NCI-H2107 treated with DMSO at 0.1 percent for 48 hours (cell line): Measurements from ENCODE around the gene AKAP7.
"Not testable (repeated sequence)": the region's sequence is repeated elsewhere in the genome, so short reads cannot be mapped to it uniquely, and the experiment has no call there.

Experiments used
- DNase-seq: peaks from one replicate; lab custom pipeline; 2025; ENCODE audit not compliant: unreplicated experiment; lab: John Stamatoyannopoulos, UW

The AKAP7 gene

DNA sequence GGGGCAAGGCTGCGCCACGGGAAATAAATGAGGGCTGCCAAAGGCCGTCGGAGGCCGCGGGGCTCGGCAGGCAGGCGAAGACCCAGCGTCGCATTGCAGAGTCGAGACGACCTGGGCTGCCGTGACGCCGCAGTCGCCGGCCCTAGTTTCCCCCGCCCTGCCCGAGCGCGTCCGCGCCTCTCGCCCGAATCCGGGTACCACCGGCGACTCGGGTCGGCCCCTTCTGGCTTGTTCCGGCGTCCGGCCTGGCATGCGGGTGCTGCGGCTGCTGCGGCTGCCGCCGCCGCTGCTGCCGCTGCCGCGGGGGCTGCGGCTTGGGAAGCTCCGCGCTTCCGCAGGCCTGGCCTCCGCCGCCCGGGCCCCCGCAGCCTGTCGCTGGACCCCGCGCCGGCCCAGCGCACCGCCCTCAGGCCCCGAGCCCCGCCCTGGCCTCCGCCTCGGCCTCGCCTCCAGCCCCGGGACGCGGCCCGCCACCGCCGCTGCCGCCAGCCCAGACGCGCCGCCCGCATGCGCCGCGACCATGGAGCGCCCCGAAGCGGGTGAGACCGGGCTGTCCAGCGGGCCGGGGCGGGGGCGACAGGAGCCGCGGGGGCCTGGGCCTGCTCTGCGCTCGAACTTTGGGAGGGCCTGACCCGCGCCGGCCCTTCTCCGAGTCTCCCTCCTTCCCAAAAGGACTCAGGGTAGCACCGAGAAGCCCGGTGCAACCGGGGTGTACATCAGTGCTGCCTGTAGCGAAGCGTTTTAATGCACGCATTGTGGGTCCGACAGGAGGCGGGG, at the start of gene AKAP7:
Gene AKAP7, plus strand, starts transcription at position 224 of the 777 bp plus-strand sequence. Its CDS starts 297 bp downstream, at position 521.
- DNase-seq = no peak

DNA sequence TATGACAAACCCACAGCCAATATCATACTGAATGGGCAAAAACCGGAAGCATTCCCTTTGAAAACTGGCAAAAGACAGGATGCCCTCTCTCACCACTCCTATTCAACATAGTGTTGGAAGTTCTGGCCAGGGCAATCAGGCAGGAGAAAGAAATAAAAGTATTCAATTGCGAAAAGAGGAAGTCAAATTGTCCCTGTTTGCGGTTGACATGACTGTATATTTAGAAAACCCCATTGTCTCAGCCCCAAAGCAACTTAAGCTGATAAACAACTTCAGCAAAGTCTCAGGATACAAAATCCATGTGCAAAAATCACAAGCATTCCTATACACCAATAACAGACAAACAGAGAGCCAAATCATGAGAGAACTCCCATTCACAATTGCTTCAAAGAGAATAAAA, 44.9 kb upstream of the AKAP7 start:
- not testable (repeated sequence) for DNase-seq

DNA sequence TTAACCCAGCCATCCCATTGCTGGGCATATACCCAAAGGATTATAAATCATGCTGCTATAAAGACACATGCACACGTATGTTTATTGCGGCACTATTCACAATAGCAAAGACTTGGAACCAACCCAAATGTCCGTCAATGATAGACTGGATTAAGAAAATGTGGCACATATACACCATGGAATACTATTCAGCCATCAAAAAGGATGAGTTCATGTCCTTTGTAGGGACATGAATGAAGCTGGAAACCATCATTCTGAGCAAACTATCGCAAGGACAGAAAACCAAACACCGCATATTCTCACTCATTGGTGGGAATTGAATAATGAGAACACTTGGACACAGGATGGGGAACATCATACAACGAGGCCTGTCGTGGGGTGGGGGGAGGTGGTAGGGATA, 43.3 kb upstream of the AKAP7 start:
- DNase-seq = not testable (repeated sequence)

DNA sequence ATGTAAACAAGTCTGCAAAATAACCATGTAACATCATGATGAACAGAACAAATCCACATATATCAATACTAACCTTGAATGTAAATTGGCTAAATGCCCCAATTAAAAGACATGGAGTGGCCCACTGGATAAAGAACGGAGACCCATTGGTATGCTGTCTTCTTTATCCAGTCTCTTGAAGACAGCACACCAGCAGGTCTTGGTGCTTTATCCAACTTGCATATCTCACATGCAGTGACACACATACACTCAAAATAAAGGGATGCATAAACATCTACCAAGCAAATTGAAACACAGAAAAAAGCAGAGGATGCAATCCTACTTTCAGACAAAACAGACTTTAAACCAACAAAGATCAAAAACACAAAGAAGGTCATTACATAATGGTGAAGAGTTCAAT, 41.9 kb upstream of the AKAP7 start:
- DNase-seq = no peak

DNA sequence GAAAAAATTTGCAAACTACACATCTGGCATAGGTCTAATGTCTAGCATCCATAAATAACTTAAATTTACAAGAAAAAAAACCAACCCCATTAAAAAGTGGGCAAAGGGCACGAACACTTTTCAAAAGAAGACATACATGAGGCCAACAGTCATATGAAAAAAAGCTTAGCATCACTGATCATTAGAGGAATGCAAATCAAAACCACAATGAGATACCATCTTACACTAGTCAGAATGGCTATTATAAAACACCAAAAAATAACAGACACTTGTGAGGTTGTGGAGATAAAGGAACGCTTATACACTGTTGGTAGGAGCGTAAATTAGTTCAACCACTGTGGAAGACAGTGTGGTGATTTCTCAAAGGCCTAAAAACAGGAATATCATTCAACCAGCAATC, 38.5 kb upstream of the AKAP7 start:
- no peak for DNase-seq

DNA sequence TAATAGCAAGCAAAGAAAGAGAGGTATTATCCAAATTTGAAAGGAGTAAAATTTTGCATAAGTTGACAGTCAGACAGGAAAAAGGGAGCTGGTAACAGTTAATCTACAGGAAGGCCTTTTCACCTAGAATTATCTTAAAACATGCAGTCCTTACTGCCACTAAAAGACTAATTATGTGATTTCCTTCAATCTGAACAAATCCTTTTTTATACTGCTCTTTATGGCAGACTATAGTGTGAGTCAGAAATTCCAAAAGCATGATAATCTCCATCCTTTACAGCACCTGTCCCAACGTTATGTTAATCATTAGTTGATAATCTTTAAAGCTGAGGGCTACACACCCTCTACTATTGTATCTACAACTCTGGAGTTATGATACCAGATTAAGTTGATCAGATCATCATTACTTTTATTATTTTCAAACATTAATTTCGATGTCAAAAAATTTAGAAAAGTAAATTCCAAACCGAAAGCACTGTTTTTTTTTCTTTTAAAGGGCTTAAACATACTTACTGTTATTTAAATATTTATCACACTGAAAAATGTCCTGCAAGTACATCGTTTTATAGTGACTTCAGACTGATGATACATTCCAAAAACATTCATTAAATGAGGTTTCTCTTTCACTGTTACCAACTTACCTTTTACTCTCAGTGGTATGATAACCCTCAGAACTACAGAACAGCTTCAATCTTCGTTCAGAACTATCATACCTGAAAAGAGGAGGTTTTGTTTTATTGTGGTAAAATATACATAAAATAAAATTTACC, 33.2 kb upstream of the AKAP7 start:
- no peak for DNase-seq

DNA sequence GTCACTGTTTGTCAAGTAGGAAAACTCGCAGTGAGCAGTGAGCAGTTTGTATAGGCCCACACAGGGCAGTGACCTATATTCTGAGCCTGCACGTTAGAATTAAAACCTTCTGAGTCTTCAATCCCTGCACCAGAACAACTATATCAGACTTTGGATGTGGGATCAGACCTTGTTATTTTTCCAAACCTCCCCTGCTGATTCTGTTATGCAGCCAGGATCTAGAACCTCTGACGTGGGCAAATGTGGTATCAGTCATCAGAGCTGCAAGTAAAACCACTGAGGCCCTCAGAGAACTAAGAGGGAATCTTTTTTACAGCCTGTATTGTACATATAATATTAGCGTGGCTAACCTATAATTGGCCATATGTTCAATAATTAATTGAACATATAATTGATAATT, 32.0 kb upstream of the AKAP7 start:
- no peak for DNase-seq

DNA sequence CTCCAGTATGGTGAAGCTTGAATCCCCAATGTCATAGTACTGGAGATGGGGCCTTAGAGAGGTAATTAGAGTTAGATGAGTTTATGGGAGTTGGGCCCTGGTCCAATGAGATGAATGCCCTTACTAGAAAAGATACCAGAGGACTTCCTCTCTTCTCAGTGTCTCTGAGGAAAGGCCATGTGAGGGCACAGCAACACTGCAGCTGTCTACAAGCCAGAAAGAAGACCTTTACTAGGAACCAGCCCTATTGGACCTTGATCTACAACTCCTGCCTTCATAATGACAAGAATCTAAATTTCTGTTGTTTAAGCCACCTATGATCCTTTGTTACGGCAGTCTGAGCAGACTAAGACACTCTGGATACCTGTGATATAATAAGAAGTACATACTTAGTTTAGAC, 31.4 kb upstream of the AKAP7 start:
- no peak for DNase-seq

DNA sequence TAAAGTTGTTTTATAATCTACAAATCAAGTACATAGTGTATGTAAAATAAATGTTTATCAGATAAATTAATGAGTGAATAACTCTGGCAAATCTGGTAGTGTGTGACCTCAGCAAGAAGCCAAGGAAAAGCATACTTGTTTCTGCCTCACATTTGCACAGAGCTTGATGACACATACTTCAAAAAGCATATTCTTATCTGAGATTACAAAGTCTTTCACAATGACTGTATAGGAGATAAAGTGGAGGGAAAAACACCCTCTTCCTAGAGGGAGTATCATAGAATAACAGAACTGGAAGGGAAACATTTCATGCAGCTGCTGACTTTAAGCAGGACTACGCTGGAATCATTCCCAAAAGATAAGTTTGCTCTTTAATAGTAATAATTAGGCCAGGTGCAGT, 28.1 kb upstream of the AKAP7 start:
- DNase-seq = no peak

DNA sequence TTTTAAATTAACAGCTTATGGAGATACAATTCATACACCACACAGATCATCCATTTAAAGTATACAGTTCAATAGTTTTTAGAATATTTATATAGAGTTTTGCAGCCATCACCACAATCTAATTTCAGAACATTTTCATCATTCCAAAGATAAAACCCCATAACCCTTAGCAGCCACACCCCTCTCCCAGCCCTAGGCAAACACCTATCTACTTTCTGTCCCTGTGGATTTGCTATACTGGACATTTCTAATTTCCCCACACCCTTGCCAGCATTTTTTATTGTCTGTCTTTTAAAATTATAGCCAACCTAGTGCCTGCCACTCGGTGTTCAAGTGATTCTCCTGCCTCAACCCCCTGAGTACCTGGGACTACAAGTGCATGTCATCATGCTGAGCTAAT, 23.0 kb upstream of the AKAP7 start:
- no peak for DNase-seq

DNA sequence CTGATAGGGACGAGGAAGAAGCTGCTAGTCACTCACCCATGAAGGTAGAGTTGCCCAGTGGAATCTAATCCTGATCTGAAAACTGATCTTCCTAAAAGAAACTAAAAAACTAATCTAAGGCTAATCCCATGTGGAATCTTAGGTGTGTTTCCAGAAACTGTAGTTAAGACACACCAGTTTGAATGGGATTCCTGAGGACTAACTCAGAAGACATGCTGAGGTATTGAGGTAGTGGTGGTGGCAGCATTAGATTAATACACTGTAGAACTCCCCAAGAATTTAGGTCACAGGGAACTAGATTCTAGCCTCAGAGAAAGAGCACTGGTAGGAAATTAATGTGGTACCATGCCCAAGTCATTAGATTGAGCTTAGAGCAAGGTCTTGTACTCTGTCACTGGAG, 19.6 kb upstream of the AKAP7 start:
- no peak for DNase-seq

DNA sequence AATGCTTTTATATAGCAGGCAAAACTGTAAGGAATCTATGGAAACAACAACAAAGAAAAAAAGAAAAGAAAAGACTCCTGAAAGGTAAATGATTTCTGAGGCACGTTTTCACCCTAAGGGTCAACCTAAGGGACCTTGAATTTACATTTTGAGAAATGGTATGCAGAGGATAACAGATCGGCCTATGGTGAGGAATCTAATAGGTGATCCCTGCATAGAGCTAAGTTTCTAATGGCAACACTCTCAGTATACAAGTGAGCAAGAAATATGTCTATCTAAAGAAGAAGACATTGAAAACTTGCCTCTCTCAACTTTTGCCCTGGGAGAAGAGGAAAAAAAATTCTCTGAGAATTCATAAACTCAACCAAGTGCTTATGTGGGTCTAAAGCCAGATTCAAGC, 18.9 kb upstream of the AKAP7 start:
- DNase-seq = no peak

DNA sequence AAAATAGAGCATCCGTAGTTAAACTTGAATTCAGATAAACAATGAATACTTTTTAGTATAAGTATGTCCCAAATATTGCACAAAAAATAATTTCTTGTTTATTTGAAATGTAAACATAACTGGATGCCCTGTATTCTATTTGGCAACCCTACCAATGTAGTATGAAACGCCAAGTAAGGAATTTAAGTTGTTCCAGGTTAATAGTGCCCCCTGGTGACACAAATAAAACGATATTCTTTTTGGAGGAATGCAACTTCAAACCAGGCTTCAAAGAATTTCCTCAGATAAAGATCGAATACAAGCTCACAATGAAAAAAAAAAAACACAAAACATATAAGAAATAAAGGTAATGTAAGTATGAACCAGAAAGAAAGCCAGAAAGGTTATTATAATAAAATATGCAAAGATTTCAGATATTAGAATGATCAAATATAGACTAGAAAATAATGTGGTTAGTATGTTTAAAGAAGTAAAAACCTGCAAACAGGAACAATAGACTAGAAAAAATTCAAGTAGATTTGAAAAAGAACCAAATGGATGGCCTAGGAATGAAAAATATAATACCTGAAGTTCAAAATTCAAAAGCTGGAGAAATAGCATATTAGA, 18.4 kb upstream of the AKAP7 start:
- DNase-seq = no peak

DNA sequence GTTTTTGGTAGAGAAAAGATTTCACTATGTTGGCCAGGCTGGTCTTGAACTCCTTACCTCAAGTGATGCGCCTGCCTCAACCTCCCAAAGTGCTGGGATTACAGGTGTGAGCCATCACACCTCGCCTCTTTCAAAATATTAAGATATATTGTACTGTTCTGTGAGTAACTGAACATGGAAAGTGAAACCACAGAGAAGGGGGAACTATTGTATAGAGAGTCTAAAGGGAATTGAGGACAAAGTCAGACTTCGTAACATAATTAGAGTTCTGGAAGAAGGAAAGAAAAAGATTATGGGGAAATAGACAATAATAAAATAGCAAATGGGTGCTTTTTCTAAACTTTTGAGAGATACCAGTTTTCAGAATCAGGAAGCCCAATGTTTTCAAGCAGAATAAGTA, 17.4 kb upstream of the AKAP7 start:
- DNase-seq = no peak

DNA sequence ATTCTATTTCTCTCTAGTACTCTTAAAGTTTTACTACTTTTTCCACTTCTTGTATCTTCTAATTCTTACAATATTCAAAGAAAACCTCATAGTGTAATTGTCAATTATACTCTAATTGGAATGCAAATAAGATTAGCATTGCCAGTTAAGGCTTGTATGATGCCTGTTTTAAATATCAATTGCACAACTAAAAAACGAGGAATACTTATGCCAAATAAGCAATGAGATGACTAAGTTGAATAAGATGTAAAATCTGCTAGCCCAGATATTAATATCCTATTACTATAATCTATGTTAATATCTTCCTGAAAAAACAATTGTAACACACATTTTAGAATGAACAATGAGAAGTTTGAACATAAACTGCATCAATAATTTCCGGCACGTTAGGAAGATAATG, 13.3 kb upstream of the AKAP7 start:
- no peak for DNase-seq

DNA sequence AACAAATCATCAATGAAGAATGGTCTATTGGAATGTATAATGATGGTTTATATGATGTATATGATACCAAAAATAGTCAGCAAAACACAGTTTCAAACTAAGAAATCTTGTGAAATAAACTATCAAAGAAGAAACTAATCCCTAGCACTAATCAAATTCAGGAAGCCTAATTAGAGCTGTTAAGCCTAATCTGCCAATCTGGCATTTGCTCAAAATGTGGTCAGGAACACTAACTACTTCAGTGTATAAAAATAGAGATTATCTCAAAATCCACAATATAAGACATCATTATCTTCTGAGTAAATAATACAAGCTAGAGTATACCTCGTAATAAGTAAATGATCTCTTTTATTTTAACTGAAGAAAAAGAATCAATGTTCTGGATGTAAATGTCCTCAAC, 12.8 kb upstream of the AKAP7 start:
- DNase-seq = no peak

DNA sequence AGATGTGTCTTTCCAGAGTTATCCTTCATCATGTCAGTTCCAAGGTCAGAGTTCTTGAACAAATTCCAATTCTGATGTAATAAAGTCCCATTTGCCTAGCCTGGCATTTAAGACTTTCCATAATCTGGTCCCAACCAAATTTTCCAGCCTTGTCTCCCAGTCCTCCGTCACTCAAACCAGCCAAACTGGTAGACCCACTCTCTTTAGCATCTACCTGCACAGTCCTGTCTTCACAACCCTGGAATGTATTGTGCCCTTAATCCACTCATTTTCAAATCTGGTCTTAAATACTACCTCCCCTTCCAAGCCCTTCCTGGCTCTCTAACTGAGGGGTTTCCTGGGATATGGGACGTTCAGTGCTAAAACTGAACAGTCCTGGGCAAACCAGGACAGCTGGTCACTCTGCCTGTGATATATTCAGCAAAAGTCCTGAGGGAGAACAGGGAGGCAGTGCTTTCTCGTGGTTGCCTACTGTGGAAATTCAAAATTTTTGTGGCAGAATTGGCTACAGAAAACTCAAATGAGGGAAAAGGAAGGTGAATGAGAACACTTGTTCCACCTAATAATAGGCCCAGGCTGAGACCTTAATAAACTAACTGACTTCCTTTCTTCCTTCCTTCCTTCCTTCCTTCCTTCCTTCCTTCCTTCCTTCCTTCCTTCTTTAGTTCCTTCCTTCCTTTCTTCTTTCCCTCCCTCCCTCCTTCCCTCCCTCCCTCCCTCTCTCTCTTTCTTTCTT, 10.8 kb upstream of the AKAP7 start:
- no peak for DNase-seq

DNA sequence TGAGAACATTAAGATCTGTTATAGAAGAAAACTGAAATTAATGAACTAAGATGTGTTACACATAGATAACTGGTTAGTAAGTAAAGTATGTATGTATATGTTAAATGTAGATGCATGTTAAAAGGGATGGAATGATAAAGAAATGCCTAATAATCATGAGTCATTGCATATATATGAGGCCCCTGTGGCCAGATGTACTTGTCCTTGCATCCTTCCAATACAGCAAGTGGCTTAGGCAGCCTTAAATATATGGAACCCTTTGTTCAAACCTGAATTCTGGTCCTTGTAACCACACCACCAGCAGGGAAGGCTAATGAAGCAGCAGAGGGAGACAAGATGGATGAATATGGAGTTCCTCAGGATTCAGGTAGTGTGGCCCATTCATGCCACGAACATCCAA, 9.8 kb upstream of the AKAP7 start:
- DNase-seq = no peak

DNA sequence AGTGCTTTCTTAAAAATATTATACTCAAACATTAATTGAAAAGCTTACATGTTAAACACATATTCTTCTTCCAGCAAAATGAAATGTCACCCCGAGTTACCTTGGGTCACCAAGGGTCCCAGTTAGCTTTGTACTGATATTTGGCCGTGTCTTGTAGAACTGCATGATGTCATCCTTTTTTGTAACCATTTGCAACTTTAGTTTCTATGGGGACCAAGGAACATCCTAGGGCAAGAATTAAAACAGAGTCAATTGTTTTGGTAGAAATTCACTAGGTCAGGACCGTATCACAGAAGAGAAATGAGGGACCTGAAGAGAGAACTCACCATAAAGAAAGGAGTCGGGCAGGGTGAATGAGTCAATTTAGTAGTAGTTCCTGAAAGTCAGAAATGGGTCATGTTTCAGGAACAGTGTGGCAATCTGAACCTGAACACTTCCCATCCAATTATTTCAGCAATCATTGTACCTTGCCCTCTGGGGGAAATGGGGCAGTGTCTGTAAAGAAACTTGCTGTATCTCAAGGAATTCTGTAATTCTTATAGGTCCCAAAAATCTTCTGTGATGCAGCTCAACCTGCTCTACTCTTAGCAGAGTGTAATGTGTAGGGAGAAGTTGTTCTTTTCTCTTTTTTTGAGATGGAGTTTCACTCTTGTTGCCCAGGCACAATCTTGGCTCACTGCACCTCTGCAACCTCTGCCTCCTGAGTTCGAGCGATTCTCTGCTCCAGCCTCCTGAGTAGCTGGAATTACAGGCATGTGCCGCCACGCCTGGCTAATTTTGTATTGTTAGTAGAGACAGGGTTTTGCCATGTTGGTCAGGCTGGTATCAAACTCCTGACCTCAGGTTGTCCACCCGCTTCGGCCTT, 5.3 kb upstream of the AKAP7 start:
- no peak for DNase-seq

DNA sequence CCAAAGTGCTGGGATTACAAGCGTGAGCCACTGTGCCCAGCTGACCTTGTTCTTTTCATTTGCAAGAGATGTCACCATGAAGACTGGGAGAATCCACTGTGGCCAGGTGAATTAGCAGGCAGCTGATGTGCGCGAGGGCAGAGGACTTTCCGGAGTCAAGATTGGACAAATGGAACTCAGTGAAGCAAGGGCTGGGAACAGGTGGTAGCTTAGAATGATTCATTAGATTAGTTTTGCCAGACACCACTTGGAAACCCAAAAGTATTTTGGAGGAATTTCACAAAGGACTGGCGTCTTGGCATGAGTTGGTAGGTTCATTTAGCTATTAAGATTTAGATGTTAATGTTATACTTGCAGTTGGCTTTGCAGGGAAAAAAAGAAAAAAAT, 4.7 kb upstream of the AKAP7 start:
- DNase-seq = no peak

DNA sequence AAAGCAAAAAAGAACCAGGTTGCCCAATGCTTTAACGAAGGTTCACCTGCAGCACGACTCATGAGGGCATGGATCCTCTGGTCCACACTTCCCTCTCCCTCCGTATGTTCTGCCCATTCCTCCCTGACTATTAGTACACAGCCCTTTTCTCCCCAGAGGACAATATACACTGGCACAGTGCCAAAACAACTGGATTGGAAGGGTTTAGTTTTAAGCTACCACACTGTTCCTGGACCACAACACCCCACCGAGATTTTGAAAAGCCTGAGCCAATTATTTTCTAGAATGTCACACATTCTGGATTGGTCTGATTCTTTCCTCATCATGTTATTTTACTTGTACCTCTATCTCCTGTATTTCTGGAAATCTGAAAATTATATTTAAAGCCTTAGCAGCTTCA, 2.9 kb upstream of the AKAP7 start:
- no peak for DNase-seq
